Frontal cortex (tissue), 4 donors: ENCODE measurements around the gene ADAMTS12. TPM values are rescaled to one million over a fixed set of nuclear protein-coding genes. Genes with fewer than 3 reads are reported as not detected.

Experiments
- DNase-seq, 2 donors: peaks; one replicate each; pipeline ENCODE4 v3.0.0; 2012; ENCODE audit warnings: low spot score in 2 of 2
- FAIRE-seq: peaks from 2 replicates; lab custom pipeline; 2012; peaks lifted over from hg19 to GRCh38; lab: Jason Lieb, UNC
- total RNA-seq: library from RNA; depleted of rRNA; stranded (reverse); fragments of >200 nt; gene quantifications from one replicate; pipeline ENCODE4 v1.2.3, GENCODE V29; 2014
- donor health status: control.
- donor health status: control.
- donor health status: control.

The ADAMTS12 gene
- total RNA-seq, 1 donor from 2014 or later: 1.2 TPM

DNA sequence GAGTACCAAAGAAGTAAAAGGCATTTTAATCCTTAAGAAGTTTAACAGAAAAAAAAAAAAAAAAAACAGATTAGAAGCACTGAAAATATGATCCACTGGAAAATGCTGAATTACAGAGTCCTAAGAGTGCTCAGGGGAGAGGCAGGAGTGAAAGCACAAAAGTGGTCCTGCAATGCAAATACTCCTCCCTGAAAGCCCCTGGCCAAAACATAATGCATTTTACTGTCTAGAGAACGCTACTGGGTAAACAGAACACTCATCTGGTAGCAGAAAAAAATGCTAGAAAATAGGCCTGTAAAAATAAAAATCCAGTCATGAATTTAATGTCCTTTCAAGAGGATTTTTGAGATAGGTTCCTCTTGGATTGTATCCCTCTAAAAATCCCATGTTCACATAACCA lies 81.9 kb downstream of the ADAMTS12 start:
- FAIRE-seq: no peak

DNA sequence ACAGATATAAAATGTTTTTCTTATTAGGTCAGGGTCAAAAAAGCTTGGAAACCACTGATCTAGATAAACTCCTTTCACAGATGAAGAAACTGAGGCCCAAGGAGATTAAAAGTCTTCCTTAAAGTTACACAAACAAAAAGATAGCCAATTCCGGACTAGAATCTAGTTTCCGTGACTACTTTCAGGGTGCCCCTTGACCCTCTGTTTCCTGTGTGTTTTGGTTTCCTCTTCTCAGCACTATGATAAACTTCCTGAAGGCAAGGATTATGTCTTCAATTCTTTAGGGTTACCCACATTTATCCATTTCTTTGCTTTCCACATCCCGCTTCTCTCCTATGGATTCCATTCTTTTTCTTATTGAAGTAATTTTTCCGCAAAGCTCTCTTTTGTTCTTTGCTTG lies 83.1 kb downstream of the ADAMTS12 start:
- DNase-seq: no peak
- no peak for FAIRE-seq

More for the DNA sequence above, 81.9 kb downstream of the ADAMTS12 start:
- DNase-seq: no peak

DNA sequence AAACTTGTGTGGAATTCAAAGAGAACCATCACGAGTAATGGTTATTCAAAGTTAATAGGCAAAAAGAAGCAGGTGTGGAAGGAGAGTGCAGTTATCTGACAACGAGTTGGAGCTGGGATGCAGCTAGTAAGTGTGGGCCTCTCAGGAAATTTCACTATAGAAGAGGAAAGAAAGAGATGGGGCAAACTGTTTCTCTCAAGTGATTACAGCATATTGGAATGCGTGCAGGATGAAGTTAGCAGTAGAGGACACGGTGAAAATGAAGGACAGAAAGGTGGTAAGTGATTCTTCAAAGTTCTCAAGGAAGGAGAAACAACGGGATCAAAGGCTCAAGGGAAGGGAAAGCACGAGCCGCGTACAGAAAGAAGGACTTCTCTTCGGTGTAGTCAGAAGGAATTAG lies 84.0 kb downstream of the ADAMTS12 start:
- FAIRE-seq (no peak), DNase-seq (no peak)

DNA sequence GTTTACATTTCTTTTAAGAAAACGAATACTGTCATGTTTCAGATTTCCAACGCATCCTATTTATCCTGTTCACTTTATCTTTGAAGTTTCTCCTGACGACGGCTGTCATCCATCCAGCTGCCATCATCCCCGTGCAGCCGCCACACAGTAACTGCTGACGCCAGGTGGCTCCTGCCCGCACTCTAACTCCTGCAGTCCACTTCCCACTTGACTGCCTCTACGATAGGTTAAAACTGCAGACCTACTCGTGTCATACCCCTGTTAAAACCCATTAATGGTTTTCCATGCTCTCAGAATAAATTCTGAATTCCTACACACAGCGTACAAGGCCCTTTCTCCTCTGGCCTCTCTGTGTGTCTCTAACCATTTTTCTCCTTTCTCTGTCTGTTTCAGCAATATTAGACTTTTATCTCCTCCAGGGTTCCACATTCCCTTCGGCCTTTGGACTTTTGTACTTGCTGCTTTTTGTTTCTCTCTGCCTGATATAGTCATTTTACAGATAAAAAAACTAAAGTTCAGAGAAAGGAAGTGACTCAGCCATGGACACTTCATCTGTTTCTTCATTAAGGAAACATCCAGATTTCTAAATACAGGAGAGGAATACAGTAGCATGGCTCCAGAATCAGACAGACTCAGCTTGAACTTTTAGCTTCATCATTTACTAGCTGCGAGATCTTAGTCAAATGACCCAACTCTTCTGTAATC lies 84.9 kb downstream of the ADAMTS12 start:
- FAIRE-seq (no peak), DNase-seq (no peak)

DNA sequence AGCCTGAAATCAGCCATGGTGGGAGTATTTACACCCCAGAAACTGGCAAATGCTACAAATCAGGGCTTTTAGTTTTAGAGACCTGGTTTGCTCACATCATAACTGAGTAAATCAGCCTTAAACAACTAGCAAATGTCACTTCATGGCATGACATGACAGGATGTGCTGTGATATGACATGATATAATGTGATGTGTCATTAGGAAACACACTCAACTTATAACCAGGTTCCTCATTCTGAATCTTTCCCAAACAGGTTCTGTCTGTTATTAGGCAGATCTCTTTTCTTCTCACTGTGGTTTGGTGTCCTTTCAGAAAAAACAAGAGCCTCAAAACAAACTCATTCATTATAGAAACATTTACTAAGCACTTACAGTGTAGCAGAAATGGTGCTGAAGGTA lies 90.5 kb downstream of the ADAMTS12 start:
- DNase-seq (no peak), FAIRE-seq (no peak)

DNA sequence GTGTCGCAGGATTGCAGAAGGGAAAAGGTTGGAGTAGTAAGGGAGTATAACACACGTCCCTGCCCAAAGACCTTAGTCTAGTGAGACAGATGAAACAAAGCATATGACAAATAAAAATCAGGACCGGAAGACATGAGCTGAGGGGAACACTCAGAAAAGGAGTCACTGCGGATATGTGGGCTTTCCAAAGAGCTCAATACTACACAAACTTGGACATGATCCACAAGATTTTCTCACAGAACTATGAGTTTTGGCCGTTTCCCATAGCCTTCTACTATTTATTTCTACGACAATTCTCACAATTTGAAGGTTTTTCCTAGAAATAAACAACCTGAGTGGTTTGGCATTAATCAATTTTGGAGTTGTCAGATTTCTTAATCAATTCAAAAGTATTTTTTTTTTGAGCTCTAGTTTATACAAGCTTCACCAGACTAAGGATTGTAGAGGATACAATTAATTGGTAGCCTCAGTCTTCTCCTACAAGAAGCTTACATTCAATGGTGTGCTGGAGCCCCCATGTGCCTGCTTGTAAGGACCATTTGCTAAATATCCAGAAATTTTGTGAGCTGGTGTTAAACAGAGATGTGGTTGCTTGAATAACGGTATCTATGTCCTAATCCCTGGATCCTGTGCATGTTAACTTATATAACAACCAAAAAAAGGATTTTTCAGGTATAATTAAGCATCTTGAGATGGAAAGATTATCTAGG lies 91.4 kb downstream of the ADAMTS12 start:
- DNase-seq (no peak), FAIRE-seq (no peak)

DNA sequence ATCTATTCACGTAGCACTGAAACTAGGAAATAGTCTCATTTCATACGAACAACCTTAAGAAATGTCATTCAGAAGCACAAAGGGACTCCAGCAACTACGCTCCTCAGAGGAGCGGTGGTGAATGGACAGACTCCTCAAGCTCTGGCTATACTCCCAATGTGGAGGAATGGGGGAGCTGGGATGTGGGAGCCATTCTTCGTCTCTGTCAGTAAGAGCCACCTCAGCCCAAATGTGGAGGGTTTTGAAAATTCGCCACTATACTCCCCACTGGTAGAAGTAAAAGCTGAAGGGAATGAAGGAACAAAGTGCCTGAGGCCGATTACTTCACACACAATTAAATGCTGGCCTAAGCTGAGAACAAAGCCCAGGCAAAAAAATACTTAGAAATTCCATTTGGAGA lies 96.3 kb downstream of the ADAMTS12 start:
- no peak for FAIRE-seq
- no peak for DNase-seq

DNA sequence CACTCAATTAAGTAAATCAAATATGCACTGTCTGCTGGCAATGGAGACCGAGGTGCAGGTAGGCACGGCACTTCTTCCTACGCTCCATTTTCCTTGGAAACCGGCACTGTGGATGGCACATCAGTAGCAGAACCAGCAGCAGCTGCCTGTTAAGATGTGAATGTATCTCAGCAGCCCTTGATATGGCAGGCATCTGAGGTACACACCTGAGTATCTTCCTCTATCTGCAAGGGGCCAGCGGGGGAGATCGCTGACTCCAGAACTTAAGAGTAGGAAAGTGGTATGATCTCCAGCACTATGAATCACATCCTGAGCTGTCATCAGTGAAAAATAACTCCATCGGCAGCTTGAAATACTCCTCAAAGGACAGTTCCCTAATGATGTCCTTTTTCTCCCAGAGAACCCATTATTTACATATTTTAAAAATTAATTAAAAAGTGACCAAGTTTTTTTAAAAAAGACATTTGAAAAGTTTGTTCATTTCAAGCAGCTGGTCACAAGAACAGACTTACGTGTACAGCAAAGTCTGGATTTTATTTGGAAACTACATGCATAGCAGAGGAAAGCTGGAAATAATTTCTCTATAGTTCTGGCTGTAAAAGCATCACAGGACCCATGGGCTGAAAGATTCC lies 97.1 kb downstream of the ADAMTS12 start:
- FAIRE-seq: no peak
- DNase-seq: no peak

DNA sequence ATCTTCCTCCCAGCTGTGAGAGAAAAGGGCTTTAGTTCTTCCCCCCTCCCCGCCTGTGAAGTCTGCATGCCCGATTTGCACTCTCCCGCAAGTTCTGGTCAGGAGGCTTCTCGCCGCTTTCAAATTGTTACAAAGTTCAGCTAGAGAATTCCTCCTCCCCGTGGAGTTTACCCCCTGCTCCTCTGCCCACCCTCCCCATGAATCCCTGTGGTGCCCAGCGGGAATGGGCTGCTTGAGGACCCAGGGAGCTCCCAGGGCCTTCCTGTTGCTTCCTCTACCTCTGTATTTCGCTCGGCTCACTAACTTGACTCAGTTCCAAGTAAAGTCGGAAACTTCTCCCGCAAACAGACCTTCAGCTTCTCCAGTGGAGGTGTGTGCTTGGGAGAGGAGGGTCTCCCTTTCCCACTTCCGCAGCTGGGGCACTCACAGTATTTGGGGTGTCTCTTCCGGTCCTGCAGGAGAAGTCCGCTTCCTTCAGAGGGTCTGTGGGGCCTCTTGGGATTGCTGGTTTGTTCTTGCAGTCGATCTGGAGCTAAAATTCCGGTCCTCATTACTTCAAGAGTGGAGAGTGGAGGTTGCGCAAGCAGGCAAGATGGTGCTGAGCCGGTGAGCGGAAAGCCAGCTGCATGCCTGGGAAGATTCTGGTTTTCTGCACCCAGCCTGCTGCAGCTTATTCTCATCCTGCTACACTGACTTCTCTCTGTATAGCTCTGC lies 97.8 kb downstream of the ADAMTS12 start:
- FAIRE-seq (no peak), DNase-seq (no peak)

DNA sequence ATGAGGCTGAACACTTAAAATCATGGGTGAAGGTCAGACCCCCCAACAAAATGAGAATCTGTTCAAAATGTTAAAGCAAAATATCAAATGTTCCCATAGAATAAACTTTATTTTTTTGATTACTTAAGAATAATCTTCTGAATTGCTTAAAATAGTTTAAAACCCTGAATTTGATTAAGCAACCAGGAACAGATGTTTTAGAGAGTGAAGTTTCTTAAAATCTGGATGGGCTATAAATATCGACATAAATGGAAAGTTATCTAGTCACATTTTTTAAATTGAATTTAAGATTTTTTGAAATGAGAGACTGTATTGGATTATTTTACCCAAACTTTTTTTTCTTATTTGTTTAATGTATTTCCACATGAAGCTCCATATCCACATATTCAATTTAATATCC lies 98.5 kb downstream of the ADAMTS12 start:
- no peak for DNase-seq
- no peak for FAIRE-seq

DNA sequence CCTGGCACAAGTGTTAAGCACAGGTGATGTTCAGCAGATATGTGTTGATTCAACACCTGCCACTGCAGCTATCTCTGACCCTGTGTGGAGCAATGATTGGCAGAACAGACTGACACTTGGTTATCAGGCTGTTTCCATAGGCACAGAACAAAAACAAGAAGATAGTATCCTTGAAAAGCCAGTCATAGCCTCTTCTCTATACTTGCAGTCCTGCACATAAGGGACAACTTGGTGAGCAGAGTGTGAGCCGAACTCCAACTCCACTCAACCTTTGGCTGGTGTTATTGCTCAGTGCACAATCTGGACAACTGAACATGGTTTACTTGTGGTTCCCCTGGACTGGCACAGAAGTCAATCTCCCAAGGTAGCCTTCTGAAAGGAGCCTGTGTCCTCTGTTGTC lies 99.2 kb downstream of the ADAMTS12 start:
- DNase-seq (no peak), FAIRE-seq (no peak)

DNA sequence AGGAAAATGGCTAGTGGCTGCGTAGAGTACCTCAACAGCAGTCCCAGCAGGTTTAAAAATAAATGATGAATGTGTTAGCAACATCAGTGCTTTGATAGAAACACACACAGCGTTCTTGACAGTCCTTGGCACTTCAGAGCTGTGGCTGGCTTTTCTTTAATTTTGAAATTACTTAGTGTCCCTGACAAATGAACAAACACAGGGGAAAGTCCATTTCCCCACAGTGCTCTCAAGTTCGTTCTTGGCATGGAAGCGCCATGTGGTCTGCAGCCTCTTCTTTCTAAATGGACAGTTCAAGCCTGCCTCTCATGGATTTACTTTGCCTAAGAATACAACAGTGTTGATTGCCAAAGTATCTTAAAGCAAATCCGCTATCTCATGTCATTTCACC lies 102.2 kb downstream of the ADAMTS12 start:
- no peak for DNase-seq
- FAIRE-seq: no peak

DNA sequence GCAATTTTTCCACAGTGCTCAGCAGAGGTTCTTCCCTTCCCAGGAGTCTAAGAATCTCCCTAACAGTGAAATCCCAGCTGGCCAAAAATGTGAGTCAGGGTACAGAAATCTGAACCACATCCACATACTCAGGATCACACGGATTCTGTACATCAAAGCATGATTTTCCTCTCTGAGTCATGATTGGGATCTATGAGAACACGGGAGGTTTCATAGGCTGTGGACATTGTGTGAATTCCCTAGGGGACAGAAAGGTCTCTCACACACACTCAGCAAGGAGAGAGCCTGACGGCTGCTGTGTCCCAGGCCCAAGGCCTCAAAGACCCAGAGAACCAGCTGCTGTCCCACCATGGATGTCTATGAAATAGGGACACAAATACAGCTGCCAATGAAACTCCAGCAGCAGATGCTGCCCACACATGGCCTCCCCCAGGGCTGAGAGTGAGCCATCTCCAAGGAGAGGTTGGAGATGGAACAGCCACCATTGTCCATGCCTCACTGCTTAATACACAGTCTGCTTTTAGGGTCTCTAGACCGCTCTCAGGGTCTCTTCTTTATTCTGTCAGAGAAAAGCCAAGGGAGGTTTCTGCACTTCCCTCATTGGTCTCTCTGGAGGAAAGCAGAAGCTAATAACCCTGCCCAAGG lies 102.7 kb downstream of the ADAMTS12 start:
- DNase-seq (no peak), FAIRE-seq (no peak)

DNA sequence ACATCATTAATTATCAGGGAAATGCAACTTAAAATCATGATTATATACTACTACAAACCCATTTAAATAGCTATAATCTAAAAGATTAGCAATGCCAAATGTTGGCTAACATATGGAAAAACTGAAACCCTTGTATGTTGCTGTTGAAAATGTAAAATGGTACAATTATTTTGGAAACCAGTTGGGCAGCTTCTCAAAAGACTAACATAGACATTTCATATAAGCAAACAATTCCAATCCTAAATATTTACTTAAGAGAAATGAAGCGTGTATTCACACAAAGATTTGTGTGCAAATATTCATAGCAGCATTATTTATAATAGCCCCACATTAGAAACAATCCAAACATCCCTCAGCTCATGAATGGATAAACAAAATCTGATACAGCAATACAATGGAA lies 106.2 kb downstream of the ADAMTS12 start:
- FAIRE-seq: no peak
- DNase-seq: no peak

DNA sequence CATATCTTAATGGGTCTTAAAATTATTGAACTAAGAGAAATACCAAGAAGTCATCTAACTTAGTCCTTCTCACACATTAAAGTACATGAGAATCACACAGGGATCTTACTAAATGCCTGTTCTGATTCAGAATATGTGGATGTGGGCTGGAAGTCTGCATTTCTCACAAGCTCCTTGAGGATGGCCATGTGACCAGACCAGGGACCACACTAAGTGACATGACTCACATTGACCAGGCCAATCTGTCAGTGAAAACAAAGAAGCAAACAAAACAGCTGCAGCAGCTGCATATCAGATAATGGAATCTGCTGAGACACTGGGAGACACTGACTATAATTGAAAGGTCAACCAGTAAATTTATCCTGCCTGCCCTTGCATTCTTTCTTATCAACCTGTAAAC lies 110.5 kb downstream of the ADAMTS12 start:
- no peak for FAIRE-seq
- no peak for DNase-seq

DNA sequence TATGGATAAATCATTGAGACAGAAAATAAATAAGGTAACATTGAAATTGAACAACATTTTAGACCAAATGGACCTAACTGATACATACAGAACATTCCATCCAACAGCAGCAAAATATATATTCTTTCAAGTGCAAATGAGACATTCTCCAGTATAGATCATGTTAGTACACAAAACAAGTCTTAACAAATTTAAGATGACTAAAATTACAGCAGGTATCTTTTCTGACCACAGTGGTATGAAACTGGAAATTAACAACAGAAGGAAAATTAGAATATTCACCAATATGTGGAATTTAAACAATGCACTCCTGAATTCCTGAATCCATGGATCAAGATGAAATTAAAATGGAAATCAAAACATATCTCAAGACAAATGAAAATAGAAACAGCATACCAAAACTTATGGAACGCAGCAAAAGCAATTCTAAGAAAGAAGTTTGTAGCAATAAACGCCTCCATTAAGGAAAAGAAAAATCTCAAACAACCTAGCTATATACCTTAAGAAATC lies 115.6 kb downstream of the ADAMTS12 start:
- no peak for DNase-seq
- FAIRE-seq: no peak

DNA sequence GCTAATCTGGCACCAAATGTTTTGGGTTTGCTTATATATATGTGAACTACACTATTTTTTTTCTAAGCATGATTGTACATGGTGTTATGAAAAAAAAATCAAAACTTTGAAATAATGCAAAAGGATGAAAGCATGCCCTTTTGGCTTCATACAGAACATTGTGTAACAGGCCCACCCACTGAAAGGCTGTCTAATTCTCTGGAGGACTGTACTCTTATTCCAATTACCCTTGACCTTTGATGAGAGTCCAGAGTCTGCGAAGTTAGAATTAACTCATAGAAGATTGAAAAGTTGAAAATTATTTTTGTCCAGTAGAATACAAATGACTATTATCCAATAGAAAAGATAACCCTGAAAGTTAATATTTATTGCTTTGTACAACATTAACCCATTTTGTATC lies 117.4 kb downstream of the ADAMTS12 start:
- DNase-seq (no peak), FAIRE-seq (no peak)

DNA sequence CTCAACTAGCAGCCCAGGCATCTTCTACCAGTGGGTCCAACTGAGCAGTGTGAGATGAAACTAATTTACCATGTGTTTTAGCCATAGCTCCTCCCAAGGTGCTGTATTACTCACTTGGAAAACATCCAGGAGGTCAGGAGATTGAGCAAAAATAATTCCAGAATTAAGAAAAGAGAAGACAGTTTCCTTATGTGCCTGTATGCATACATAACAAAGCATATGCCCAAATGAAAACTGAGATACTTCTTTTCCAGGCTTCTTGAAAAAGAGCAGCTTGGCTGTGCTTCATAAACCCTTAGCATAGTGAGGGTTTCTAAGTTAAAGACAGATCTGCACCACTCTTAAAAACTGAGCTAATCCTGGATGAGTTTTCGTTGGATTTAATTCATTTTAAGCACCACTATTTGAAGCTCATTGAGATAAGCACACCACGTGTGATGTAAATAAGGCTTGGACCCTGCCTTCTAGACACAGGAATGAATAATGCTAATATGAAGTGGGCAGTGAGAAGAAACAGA lies 119.4 kb downstream of the ADAMTS12 start:
- DNase-seq: no peak
- FAIRE-seq: no peak

DNA sequence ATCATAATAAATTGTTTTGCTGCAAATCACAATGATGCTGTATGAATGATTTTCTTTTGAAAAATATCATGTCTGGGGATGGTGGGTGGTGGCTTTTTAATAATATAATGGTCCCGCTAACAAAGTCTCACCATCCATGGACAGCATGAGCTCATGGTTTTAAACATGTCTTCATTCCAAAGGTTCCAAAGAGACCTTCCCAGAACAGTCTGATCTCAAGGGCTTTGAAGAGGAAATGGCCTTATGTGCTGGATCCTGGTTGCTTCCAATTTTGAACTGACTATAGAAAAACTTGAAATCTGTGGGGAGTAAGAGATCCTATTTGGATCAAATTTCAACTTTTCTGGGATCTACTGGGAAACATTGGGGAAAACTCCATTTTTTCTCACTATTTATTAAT lies 121.8 kb downstream of the ADAMTS12 start:
- DNase-seq: no peak
- FAIRE-seq: no peak

DNA sequence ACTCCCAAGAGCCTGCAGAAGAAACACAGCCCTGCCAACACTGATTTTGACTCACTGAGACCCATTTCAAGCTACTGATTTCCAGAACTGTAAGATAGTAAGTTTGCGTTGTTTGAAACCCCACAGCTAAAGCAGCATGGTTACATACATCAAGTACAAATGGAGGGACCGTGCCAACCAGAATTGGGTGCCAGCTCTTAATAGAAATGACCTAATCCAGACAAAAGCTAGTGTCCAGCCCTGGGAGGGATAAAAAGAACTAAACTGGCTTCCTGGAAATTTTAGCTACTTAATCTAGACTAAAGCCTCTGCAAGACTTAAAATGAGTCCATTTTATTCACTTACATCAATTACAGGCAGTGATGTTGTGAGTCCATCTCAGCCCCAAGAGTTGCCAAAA lies 122.6 kb downstream of the ADAMTS12 start:
- no peak for DNase-seq
- no peak for FAIRE-seq
